ENCODE data around the gene SUSD2. TPM values are rescaled to one million over a fixed set of nuclear protein-coding genes. Genes with fewer than 3 reads are reported as not detected.

The SUSD2 gene
- total and polyA plus RNA-seq, 9 of the 15 experiments (the other 6 are each of a cell fraction or from before 2014, with no cell fraction given), result 0.01 to 0.16 (median 0.04) TPM; not detected in 4

DNA sequence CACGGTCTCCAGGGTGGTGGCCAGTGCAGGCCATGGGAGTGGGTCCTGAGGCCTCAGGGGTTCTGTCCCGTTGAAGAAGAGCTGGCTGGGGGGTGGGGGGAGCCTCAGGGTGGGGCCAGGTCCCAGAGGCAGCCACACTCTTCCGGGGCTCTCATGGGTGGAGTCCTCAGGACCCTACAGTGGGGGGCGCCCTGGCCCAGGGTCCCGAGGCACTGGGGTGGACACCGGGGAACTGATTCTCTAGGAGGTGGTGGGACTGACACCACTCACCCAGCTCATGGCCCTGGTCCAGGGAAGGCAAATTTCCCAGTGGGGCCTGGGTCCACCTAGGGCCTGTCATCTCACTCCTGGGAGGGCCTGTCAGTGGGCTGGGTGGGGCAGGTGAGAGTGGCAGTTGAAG, 50.8 kb downstream of the SUSD2 start (continued):
- TF ChIP-seq, protein P1, sequence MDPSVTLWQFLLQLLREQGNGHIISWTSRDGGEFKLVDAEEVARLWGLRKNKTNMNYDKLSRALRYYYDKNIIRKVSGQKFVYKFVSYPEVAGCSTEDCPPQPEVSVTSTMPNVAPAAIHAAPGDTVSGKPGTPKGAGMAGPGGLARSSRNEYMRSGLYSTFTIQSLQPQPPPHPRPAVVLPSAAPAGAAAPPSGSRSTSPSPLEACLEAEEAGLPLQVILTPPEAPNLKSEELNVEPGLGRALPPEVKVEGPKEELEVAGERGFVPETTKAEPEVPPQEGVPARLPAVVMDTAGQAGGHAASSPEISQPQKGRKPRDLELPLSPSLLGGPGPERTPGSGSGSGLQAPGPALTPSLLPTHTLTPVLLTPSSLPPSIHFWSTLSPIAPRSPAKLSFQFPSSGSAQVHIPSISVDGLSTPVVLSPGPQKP (CRISPR knock-in tag; IDR thresholded peaks at IDR 0.05), result no peak
- TF ChIP-seq RCOR1 (IDR thresholded peaks at IDR 0.05; ENCODE audit: borderline replicate concordance in 1 of 2, low read depth in 2 of 2, low read length in 2 of 2) (no peak), SUPT5H (IDR thresholded peaks at IDR 0.05) (no peak), TBP (optimal IDR thresholded peaks at IDR 0.05; ENCODE audit: low read depth, low read length) (no peak)

DNA sequence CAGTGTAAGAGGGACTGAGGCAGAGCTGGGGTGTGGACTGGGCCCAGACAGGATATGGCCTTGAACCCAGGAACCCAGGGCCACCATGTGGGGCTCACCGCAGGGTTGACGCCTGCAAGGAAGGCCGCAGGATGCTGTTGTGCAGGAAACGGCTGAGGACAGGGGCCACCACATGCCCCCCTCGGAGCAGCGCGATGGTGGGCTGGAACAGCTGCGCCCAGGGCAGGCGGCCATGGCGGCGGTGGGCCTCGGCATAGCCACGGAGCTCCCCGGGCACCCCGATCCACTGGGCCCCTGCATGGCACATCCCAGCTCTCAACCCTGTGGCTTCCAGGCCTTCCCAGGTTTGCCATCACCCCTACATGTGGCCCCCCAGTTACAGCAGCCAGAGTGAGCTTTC, 51.4 kb downstream of the SUSD2 start:
- H3K4me2 ChIP-seq (ENCODE audit: insufficient read depth, low read length), result no peak overlapping the region
- ChIA-PET POLR2A (interaction anchor here (0.6 kb wide), 1 partner anchor 138 kb away, joined by 3 read pairs; no protein-coding TSS in a partner anchor), CTCF (ENCODE audit: low intra/inter-chr PET ratio) (no interaction called here)
- intact Hi-C loops (cut with micrococcal nuclease) (no loop called here), in situ Hi-C loops (cut with MboI) (no loop called here)
- no peak for TF ChIP-seq HNRNPK (IDR thresholded peaks at IDR 0.05; ENCODE audit: low read depth, low read length, poor library complexity, severe bottlenecking)
- no peak for TF ChIP-seq HDAC2 (IDR thresholded peaks at IDR 0.05)
- TF ChIP-seq NBN (IDR thresholded peaks at IDR 0.05; ENCODE audit: low read depth), result no peak
- TF ChIP-seq FUS (optimal IDR thresholded peaks at IDR 0.05; ENCODE audit: low read depth, low read length), result no peak
- no peak for TF ChIP-seq HMG20B (CRISPR knock-in tag; IDR thresholded peaks at IDR 0.05)
- no TSS peak for BruUV-seq (replicated peaks)
- H3K79me2 ChIP-seq (ENCODE audit: control insufficient read depth, insufficient read depth, low read length), result no peaks in the 10 kb centered on the region
- H3K27ac ChIP-seq (ENCODE audit: extremely low read depth, low read depth, low read length), result no peak overlapping the region
- H3K9ac ChIP-seq (ENCODE audit: insufficient read depth in 1 of 2, low read depth in 2 of 2, low read length in 2 of 2), result no peak overlapping the region
- ATAC-seq (no peak), FAIRE-seq (no peak), DNase-seq (ENCODE audit: extremely low read depth in 1 of 4, low spot score in 3 of 4) (no peak)
- no peaks in the 10 kb centered on the region for H3K9me1 ChIP-seq (ENCODE audit: control insufficient read depth, insufficient read depth, low read length)
- 65% methylated on average over 14 of the region's 15 CpGs for WGBS (ENCODE audit: insufficient coverage, low coverage, missing lambda C conversion rate)
- peaks cover 0 to 5% of the 10 kb centered on the region in 2 experiments; a peak in 2 of 5 replicates for H3K4me1 ChIP-seq (replicated peaks in 1 of 2; ENCODE audit: control insufficient read depth in 2 of 2, insufficient read depth in 2 of 2, low read length in 2 of 2)
- H2AFZ ChIP-seq (ENCODE audit: low read depth, low read length), result no peak overlapping the region
- H3K27me3 ChIP-seq (ENCODE audit: control insufficient read depth in 2 of 2, insufficient read depth in 2 of 2, low read length in 2 of 2), result no peaks in the 10 kb centered on the region
- no peak overlapping the region for H3K4me3 ChIP-seq
- H3K36me3 ChIP-seq (ENCODE audit: control insufficient read depth, insufficient read depth, low read length), result no peaks in the 10 kb centered on the region
- no peaks in the 10 kb centered on the region for H3K9me3 ChIP-seq (replicated peaks; ENCODE audit: control insufficient read depth, insufficient read depth, low read depth, low read length)
- H4K20me1 ChIP-seq (replicated peaks; ENCODE audit: control insufficient read depth, insufficient read depth, low read length), result no peaks in the 10 kb centered on the region
